Duodenal mucosa (tissue), 2 donors: ENCODE results near the gene SAMD8.
"Not testable (repeated sequence)": the region's sequence is repeated elsewhere in the genome, so short reads cannot be mapped to it uniquely, and the experiment has no call there.

ENCODE experiments used
- H3K27ac ChIP-seq: one replicate; pipeline ENCODE4 v1.7.0; 2013; ENCODE audit warnings: low read depth, low read length
- H3K27me3 ChIP-seq, 2 donors: one replicate each; pipeline ENCODE4 v1.7.0; 2013; ENCODE audit warnings: low read length in 2 of 2, control low read depth in 1 of 2; ENCODE audit not compliant: insufficient read depth in 2 of 2, control insufficient read depth in 1 of 2
- H3K36me3 ChIP-seq, 2 donors: one replicate each; pipeline ENCODE4 v1.7.0; 2013; ENCODE audit warnings: low read length in 2 of 2, control low read depth in 1 of 2; ENCODE audit not compliant: insufficient read depth in 2 of 2, control insufficient read depth in 1 of 2
- H3K4me1 ChIP-seq, 2 donors: one replicate each; pipeline ENCODE4 v1.7.0; 2013; ENCODE audit warnings: low read length in 2 of 2, control low read depth in 1 of 2; ENCODE audit not compliant: insufficient read depth in 2 of 2, control insufficient read depth in 1 of 2
- H3K4me3 ChIP-seq, 2 donors: one replicate each; pipeline ENCODE4 v1.7.0; 2013; ENCODE audit warnings: low read length in 2 of 2, low read depth in 1 of 2
- H3K9ac ChIP-seq, 2 donors: one replicate each; pipeline ENCODE4 v1.7.0; 2013; ENCODE audit warnings: low read length in 2 of 2, low read depth in 1 of 2
- H3K9me3 ChIP-seq, 2 donors: one replicate each; pipeline ENCODE4 v1.7.0; 2013; ENCODE audit warnings: low read length in 2 of 2, control low read depth in 1 of 2; ENCODE audit not compliant: control insufficient read depth in 1 of 2

SAMD8 gene

DNA sequence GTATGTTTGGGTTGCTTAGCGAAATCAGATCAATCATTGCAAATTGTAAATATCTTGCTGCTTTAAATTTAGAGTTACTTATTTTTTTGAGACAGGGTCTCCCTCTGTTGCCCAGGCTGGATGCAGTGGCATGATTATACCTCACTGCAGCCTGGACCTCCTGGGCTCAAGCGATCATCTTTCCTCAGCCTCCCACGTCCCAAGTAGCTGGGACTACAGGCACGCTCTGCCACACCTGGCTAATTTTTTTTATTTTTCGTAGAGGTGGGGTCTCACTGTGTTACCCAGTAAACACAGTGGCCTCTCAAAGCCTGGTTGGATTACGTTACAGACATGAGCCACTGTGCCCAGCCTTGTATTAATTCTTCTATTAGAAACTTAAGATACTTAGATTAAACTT is 100.9 kb downstream of the SAMD8 start:
- Histone ChIP-seq H3K4me3 (peak overlapping the region; percentile 89 to 93), H3K27ac (no peak overlapping the region), H3K4me1 (peaks cover 11 to 16% of the 10 kb centered on the region in 2 donors), H3K27me3 (no peaks in the 10 kb centered on the region), H3K36me3 (peaks cover 3 to 40% of the 10 kb centered on the region in 2 donors), H3K9ac (peak overlapping the region in 1 of 2 donors; percentile 93), H3K9me3 (no peaks in the 10 kb centered on the region)

DNA sequence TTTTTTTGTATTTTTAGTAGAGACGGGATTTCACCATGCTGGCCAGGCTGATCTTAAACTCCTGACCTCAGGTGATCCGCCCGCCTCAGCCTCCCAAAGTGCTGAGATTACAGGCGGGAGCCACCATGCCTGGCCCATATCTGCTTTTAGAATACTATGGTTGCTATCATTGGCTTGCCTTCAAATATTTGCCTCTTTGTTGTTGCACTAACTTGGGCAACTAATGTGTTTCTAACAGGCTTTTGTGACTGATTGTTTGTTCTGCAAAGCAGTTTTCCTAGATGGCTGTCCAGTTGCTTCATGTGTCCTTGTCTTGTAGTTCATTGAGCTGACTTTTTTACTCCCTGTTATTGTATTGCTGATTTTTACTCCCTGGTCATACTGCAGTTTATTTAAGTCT is 108.8 kb downstream of the SAMD8 start:
- Histone ChIP-seq H3K4me1 (peaks cover 14 to 19% of the 10 kb centered on the region in 2 donors), H3K9me3 (no peaks in the 10 kb centered on the region), H3K4me3 (no peak overlapping the region), H3K27ac (no peak overlapping the region), H3K36me3 (peaks cover 44 to 94% of the 10 kb centered on the region in 2 donors), H3K27me3 (no peaks in the 10 kb centered on the region), H3K9ac (no peak overlapping the region)

DNA sequence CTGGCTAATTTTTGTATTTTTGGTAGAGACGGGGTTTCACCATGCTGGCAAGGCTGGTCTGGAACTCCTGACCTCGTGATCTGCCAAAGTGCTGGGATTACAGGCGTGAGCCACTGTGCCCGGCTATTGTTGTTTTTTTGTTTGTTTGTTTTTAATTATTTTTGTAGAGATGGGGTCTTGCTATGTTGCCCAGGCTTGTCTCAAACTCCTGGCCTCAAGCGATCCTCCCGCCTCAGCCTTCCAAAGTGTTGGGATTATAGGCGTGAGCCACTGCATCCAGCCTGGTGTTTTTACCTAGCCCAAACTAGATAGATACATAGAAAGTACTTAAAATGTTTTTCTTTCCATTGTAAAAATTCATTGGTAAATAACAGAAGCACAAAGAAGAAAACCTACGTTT is 110.0 kb downstream of the SAMD8 start:
- H3K27ac ChIP-seq, H3K27me3 ChIP-seq, H3K4me3 ChIP-seq, H3K9me3 ChIP-seq, H3K9ac ChIP-seq: not testable (repeated sequence)
- H3K4me1 ChIP-seq = peaks cover 23 to 29% of the 10 kb centered on the region in 2 donors
- peaks cover 42 to 93% of the 10 kb centered on the region in 2 donors for H3K36me3 ChIP-seq

DNA sequence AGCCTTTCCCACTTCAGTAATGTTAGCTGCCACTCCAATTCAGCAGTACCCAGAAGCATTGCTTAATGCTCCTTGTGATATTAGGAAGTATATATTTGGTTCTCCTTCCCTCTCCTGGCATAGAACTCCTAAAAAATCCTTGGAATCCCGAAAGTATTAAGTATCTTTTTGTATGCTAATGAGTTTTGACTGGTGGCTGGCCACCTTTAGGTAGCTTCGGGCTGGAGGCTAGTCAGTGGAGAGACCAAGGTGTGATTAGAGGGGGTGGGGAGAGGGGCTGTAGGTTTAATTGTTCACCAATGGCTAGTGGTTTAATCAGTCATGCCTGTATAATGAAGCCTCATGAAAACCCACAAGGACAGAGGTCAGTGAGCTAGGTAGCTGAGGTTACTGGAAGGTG is 112.1 kb downstream of the SAMD8 start:
- Histone ChIP-seq H3K27me3 (no peaks in the 10 kb centered on the region), H3K9me3 (no peaks in the 10 kb centered on the region), H3K4me1 (peaks cover 32% of the 10 kb centered on the region in 2 donors), H3K9ac (no peak overlapping the region), H3K36me3 (peaks cover 48 to 83% of the 10 kb centered on the region in 2 donors), H3K4me3 (no peak overlapping the region), H3K27ac (no peak overlapping the region)

DNA sequence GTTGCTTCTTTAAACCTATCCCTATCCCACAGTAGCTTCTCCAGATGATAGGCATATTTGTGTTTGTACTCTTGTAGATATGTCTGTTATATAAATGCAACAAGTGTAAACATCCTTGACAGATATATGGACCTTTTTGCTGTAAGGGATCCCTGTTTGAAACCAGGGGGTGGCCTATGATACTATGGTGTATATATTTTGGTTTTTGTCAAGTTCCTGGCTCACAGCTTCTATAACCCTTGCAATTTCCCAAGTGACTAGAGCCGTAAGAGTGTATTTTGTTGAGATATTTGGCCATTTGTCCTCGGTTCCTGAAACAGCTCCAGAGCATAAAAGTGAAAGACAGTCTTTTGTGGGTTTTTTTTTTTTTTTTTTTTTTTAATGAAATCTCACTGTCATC is 114.6 kb downstream of the SAMD8 start:
- Histone ChIP-seq H3K9me3 (no peaks in the 10 kb centered on the region), H3K27ac (peak overlapping the region; percentile 55), H3K9ac (peak overlapping the region in 1 of 2 donors; percentile 10), H3K27me3 (no peaks in the 10 kb centered on the region), H3K4me3 (no peak overlapping the region), H3K4me1 (peaks cover 35 to 37% of the 10 kb centered on the region in 2 donors), H3K36me3 (peaks cover 38 to 72% of the 10 kb centered on the region in 2 donors)

DNA sequence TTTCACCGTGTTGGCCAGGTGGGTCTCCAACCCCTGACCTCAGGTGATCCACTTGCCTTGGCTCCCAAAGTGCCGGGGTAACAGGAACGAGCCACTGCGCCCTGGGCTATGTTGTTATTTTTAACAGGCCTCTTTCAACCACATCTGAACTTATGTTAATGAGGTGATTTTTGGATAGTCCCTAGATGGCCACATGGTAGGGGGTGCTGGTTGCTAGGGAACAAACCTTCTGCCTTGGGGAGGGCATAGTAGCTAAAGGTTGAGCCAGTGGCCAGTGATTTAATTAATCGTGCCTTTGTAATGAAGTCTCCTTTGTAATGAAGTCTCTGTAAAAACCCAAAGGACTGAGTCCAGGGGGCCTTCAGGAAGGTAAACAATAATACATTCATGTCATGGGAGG is 115.2 kb downstream of the SAMD8 start:
- Histone ChIP-seq H3K4me3 (no peak overlapping the region), H3K9me3 (no peaks in the 10 kb centered on the region), H3K27me3 (no peaks in the 10 kb centered on the region), H3K4me1 (peaks cover 35 to 37% of the 10 kb centered on the region in 2 donors), H3K9ac (peak overlapping the region in 1 of 2 donors; percentile 7), H3K27ac (no peak overlapping the region), H3K36me3 (peaks cover 43 to 72% of the 10 kb centered on the region in 2 donors)

DNA sequence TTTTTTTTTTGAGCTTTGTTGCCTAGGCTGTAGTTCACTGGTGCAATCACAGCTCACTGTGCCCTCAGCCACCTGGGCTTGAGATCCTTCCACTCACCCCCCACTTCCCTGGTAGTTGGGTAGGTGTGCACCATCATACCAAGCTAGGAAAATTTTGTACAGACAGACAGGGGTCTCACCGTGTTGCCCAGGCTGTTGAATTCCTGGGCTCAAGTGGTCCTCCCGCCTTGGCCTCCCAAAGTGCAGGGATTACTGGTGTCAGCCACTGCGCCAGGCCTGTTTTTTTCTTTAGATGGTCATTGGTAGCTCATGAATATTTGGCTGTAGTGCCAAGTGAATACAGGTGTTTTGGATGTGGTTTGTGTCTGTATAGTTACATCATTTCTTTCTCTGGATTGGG is 116.8 kb downstream of the SAMD8 start:
- H3K27ac ChIP-seq = no peak overlapping the region
- H3K27me3 ChIP-seq = no peaks in the 10 kb centered on the region
- no peak overlapping the region for H3K9ac ChIP-seq
- no peaks in the 10 kb centered on the region for H3K9me3 ChIP-seq
- H3K4me1 ChIP-seq = peaks cover 36 to 37% of the 10 kb centered on the region in 2 donors
- peaks cover 39 to 71% of the 10 kb centered on the region in 2 donors for H3K36me3 ChIP-seq
- no peak overlapping the region for H3K4me3 ChIP-seq

DNA sequence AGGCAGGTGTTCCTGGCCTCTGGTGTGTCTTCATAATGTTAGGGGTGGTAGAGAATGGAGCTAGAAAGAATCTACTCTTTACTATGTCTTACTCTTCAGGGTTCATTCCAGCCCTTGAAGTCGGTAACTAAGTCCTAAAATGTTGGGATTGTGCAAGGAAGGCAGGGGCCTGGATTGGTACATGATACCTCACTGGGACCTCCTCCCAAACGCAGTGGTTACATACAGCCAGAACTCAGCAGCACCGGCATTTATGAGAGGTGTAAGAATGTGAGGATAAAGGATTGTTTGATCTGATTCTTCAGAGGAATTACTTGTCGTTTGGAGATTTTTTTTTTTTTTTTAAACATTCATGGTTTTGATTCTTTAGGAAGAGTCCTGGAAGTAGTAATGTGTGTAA is 117.4 kb downstream of the SAMD8 start:
- Histone ChIP-seq H3K27ac (no peak overlapping the region), H3K4me3 (no peak overlapping the region), H3K9me3 (no peaks in the 10 kb centered on the region), H3K36me3 (peaks cover 33 to 69% of the 10 kb centered on the region in 2 donors), H3K9ac (no peak overlapping the region), H3K4me1 (peaks cover 37% of the 10 kb centered on the region in 2 donors), H3K27me3 (no peaks in the 10 kb centered on the region)

DNA sequence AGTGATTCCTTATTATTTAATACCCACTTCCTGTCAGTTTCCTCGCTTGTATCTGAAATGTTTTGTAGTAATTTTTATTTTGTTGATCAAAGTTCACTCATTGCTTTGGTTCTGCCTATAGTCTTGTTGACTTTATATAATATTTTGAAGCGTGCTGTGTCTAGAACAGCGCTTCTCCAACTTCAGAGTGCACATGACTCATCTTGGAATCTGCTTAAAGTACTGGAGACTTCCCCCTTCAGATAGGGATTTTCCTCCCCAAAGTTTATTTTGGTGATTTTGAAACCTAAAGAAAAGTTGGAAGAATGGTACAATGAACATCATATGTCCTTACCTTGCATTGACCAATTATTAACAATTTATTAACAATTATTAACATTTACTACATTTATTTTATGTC is 118.5 kb downstream of the SAMD8 start:
- Histone ChIP-seq H3K9me3 (no peaks in the 10 kb centered on the region), H3K9ac (no peak overlapping the region), H3K4me3 (no peak overlapping the region), H3K27ac (no peak overlapping the region), H3K36me3 (peaks cover 29 to 60% of the 10 kb centered on the region in 2 donors), H3K4me1 (peaks cover 26 to 29% of the 10 kb centered on the region in 2 donors), H3K27me3 (no peaks in the 10 kb centered on the region)

DNA sequence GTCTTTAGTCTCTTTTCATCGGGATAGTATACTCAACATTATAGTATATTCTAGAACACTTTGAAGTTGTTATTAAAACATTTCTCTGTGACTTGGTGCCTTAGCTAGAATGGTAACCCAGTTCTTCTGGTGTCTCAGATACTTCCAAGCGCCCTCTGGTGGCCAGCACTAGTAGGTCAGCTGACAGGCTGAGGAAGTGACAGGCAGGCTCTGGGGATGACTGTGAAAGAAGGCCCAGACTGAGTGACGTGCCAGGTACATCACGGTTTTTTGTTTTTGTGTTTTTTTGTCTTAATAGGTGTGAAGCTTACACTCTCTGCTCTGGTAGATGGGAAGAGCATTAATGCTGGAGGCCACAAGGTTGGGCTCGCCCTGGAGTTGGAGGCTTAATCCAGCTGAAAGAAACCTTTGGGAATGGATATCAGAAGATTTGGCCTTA is 119.2 kb downstream of the SAMD8 start:
- Histone ChIP-seq H3K9ac (no peak overlapping the region), H3K9me3 (no peaks in the 10 kb centered on the region), H3K4me3 (no peak overlapping the region), H3K36me3 (peaks cover 29 to 53% of the 10 kb centered on the region in 2 donors), H3K4me1 (peaks cover 21 to 29% of the 10 kb centered on the region in 2 donors), H3K27ac (no peak overlapping the region), H3K27me3 (no peaks in the 10 kb centered on the region)
